HCEC 1CT (cell line): ENCODE measurements around the gene WSB1.
"Not testable (repeated sequence)": the region's sequence is repeated elsewhere in the genome, so short reads cannot be mapped to it uniquely, and the experiment has no call there.

Experiments used
- DNase-seq: peaks from one replicate; pipeline ENCODE4 v3.0.0-alpha.2; 2017

WSB1 gene

GRCh38 chr17:27293898-27294688 lies at the start of gene WSB1:
Gene WSB1 (plus strand): TSS chr17:27294114. CDS start chr17:27294396, 282 bp downstream.
- peak; percentile 90 for DNase-seq

- DNase-seq, result peak; percentile 95
These were observed 49.3 kb upstream of the WSB1 start for GRCh38 chr17:27244491-27245223.

- DNase-seq, result peak; percentile 92
These were observed 48.7 kb upstream of the WSB1 start for GRCh38 chr17:27245230-27245696.

GRCh38 chr17:27246537-27246936 lies 47.4 kb upstream of the WSB1 start:
- DNase-seq, result no peak

GRCh38 chr17:27247071-27247957 lies 46.6 kb upstream of the WSB1 start:
- peak; percentile 84 for DNase-seq

GRCh38 chr17:27247958-27248342 lies 46.0 kb upstream of the WSB1 start:
- no peak for DNase-seq

GRCh38 chr17:27250791-27251190 lies 43.1 kb upstream of the WSB1 start:
- DNase-seq, result not testable (repeated sequence)

GRCh38 chr17:27254802-27255201 lies 39.1 kb upstream of the WSB1 start:
- DNase-seq, result not testable (repeated sequence)

- DNase-seq, result peak; percentile 77
These were observed 37.5 kb upstream of the WSB1 start for GRCh38 chr17:27256225-27257030.

GRCh38 chr17:27257031-27257357 lies 36.9 kb upstream of the WSB1 start:
- no peak for DNase-seq

GRCh38 chr17:27259356-27259755 lies 34.6 kb upstream of the WSB1 start:
- no peak for DNase-seq

- no peak for DNase-seq
These were observed 30.5 kb upstream of the WSB1 start for GRCh38 chr17:27263386-27263785.

- no peak for DNase-seq
These were observed 29.7 kb upstream of the WSB1 start for GRCh38 chr17:27264068-27264812.

- DNase-seq, result no peak
These were observed 28.6 kb upstream of the WSB1 start for GRCh38 chr17:27265333-27265732.

- DNase-seq, result no peak
These were observed 27.7 kb upstream of the WSB1 start for GRCh38 chr17:27266228-27266627.

GRCh38 chr17:27268394-27269085 lies 25.4 kb upstream of the WSB1 start:
- DNase-seq, result no peak

GRCh38 chr17:27269201-27269600 lies 24.7 kb upstream of the WSB1 start:
- no peak for DNase-seq

- DNase-seq, result no peak
These were observed 23.9 kb upstream of the WSB1 start for GRCh38 chr17:27269974-27270373.

- no peak for DNase-seq
These were observed 17.2 kb upstream of the WSB1 start for GRCh38 chr17:27276653-27277156.

- DNase-seq, result not testable (repeated sequence)
These were observed 14.8 kb upstream of the WSB1 start for GRCh38 chr17:27279132-27279531.

GRCh38 chr17:27280527-27280926 lies 13.4 kb upstream of the WSB1 start:
- no peak for DNase-seq
